H9 (cell line): Measurements from ENCODE around the gene TSPEAR. TPM values are rescaled to one million over a fixed set of nuclear protein-coding genes. Genes with fewer than 3 reads are reported as not detected.

Experiments used
- DNase-seq: peaks from one replicate; pipeline ENCODE4 v3.0.0-alpha.2; 2017
- H2AFZ ChIP-seq: one replicate; pipeline ENCODE4 v1.6.1; 2013; ENCODE audit warnings: mild to moderate bottlenecking, low read length, control low read depth, moderate library complexity
- H2AK5ac ChIP-seq: 2 replicates; pipeline ENCODE4 v1.6.1; 2013; ENCODE audit warnings: low read length, control low read depth, mixed read lengths; ENCODE audit not compliant: insufficient read length
- H2BK120ac ChIP-seq: one replicate; pipeline ENCODE4 v1.6.1; 2013; ENCODE audit warnings: low read depth, mild to moderate bottlenecking, low read length, control low read depth, inconsistent platforms; ENCODE audit not compliant: poor library complexity, severe bottlenecking
- H2BK12ac ChIP-seq: 2 replicates; pipeline ENCODE4 v1.6.1; 2013; ENCODE audit warnings: low read length, control low read depth, mixed read lengths, low read depth; ENCODE audit not compliant: insufficient read length
- H2BK15ac ChIP-seq: 2 replicates; pipeline ENCODE4 v1.6.1; 2013; ENCODE audit warnings: low read depth, low read length, control low read depth
- H2BK20ac ChIP-seq: one replicate; pipeline ENCODE4 v1.6.1; 2013; ENCODE audit warnings: low read depth, mild to moderate bottlenecking, low read length, control low read depth, inconsistent platforms; ENCODE audit not compliant: poor library complexity, severe bottlenecking
- H2BK5ac ChIP-seq: 2 replicates; pipeline ENCODE4 v1.6.1; 2013; ENCODE audit warnings: low read length, control low read depth, mixed read lengths; ENCODE audit not compliant: insufficient read length
- H3K14ac ChIP-seq: 2 replicates; pipeline ENCODE4 v1.6.1; 2013; ENCODE audit warnings: low read length, control low read depth; ENCODE audit not compliant: insufficient read depth
- H3K18ac ChIP-seq: 2 replicates; pipeline ENCODE4 v1.6.1; 2013; ENCODE audit warnings: low read depth, mild to moderate bottlenecking, mixed read lengths, low read length, control low read depth; ENCODE audit not compliant: insufficient read length
- H3K23ac ChIP-seq: 2 replicates; pipeline ENCODE4 v1.6.1; 2013; ENCODE audit warnings: low read length, control low read depth, mixed read lengths, low read depth; ENCODE audit not compliant: insufficient read length
- H3K23me2 ChIP-seq: 2 replicates; pipeline ENCODE4 v1.6.1; 2013; ENCODE audit warnings: low read depth, mild to moderate bottlenecking, mixed read lengths, low read length, control low read depth; ENCODE audit not compliant: insufficient read length, poor library complexity, severe bottlenecking
- H3K27ac ChIP-seq: 2 replicates; pipeline ENCODE4 v1.5.1; 2013; ENCODE audit warnings: low read length, control low read depth, mixed read lengths, low read depth; ENCODE audit not compliant: insufficient read length
- H3K27me3 ChIP-seq: 2 replicates; pipeline ENCODE4 v1.6.1; 2013; ENCODE audit warnings: low read length, control low read depth, inconsistent platforms; ENCODE audit not compliant: insufficient read depth
- H3K4ac ChIP-seq: 2 replicates; pipeline ENCODE4 v1.6.1; 2013; ENCODE audit warnings: low read depth, mild to moderate bottlenecking, control low read depth, inconsistent platforms, low read length, moderate library complexity
- H3K4me1 ChIP-seq: 2 replicates; pipeline ENCODE4 v1.6.1; 2013; ENCODE audit warnings: low read length, control low read depth, inconsistent platforms; ENCODE audit not compliant: insufficient read depth
- H3K4me2 ChIP-seq: 2 replicates; pipeline ENCODE4 v1.6.1; 2013; ENCODE audit warnings: low read length, control low read depth, mixed read lengths; ENCODE audit not compliant: insufficient read length, insufficient read depth
- H3K56ac ChIP-seq: 2 replicates; pipeline ENCODE4 v1.6.1; 2013; ENCODE audit warnings: low read depth, mild to moderate bottlenecking, mixed read lengths, low read length, control low read depth; ENCODE audit not compliant: insufficient read length
- H3K79me1 ChIP-seq: 2 replicates; pipeline ENCODE4 v1.6.1; 2013; ENCODE audit warnings: low read depth, mild to moderate bottlenecking, moderate library complexity, low read length, control low read depth, inconsistent platforms; ENCODE audit not compliant: insufficient read depth, poor library complexity, severe bottlenecking
- H3K79me2 ChIP-seq: 2 replicates; pipeline ENCODE4 v1.6.1; 2013; ENCODE audit warnings: low read length, control low read depth, inconsistent platforms; ENCODE audit not compliant: insufficient read depth
- H3K9ac ChIP-seq: 2 replicates; pipeline ENCODE4 v1.6.1; 2013; ENCODE audit warnings: low read length, control low read depth, mixed read lengths; ENCODE audit not compliant: insufficient read length; ENCODE audit errors: extremely low read depth
- H3K9me3 ChIP-seq: one replicate; pipeline ENCODE4 v1.6.1; 2013; ENCODE audit warnings: low read depth, low read length, inconsistent platforms; ENCODE audit not compliant: control insufficient read depth
- H3T11ph ChIP-seq: one replicate; pipeline ENCODE4 v1.6.1; 2013; ENCODE audit warnings: mild to moderate bottlenecking, low read length, control low read depth, inconsistent platforms
- H4K20me1 ChIP-seq: one replicate; pipeline ENCODE4 v1.6.1; 2013; ENCODE audit not compliant: control insufficient read depth, insufficient read length, insufficient read depth
- H4K5ac ChIP-seq: 2 replicates; pipeline ENCODE4 v1.6.1; 2013; ENCODE audit warnings: low read depth, mild to moderate bottlenecking, mixed read lengths, low read length, control low read depth; ENCODE audit not compliant: insufficient read length
- H4K8ac ChIP-seq: replicated peaks from 2 replicates; pipeline ENCODE4 v1.6.1; 2013; ENCODE audit warnings: low read length, control low read depth, mixed read lengths, low read depth; ENCODE audit not compliant: insufficient read length
- H4K91ac ChIP-seq: 2 replicates; pipeline ENCODE4 v1.6.1; 2013; ENCODE audit warnings: low read depth, mild to moderate bottlenecking, moderate library complexity, mixed read lengths, low read length, control low read depth; ENCODE audit not compliant: insufficient read length
- H3K27ac Mint-ChIP-seq, 3 experiments: 2 replicates in 2 of 3; 3 replicates in 1 of 3; pipeline ENCODE4 v1.8.0; 2020 to 2021; ENCODE audit warnings: mixed read lengths in 3 of 3, mild to moderate bottlenecking in 1 of 3, moderate library complexity in 1 of 3
- H3K27me3 Mint-ChIP-seq: 2 replicates; pipeline ENCODE4 v1.8.0; 2021; ENCODE audit warnings: low read depth, mild to moderate bottlenecking, moderate library complexity, mixed read lengths
- H3K36me3 Mint-ChIP-seq, 3 experiments: 2 replicates in 2 of 3; 3 replicates in 1 of 3; pipeline ENCODE4 v1.8.0; 2020 to 2021; ENCODE audit warnings: low read depth in 3 of 3, mixed read lengths in 3 of 3; ENCODE audit not compliant: insufficient read depth in 1 of 3
- H3K4me1 Mint-ChIP-seq, 2 experiments: 2 replicates each; pipeline ENCODE4 v1.8.0; 2020; ENCODE audit warnings: mixed read lengths in 2 of 2
- H3K4me3 Mint-ChIP-seq, 2 experiments: 2 replicates in 1 of 2; 3 replicates in 1 of 2; pipeline ENCODE4 v1.8.0; 2020 to 2021; ENCODE audit warnings: mild to moderate bottlenecking in 2 of 2, mixed read lengths in 2 of 2, moderate library complexity in 1 of 2
- H3K9me3 Mint-ChIP-seq, 2 experiments: 2 replicates in 1 of 2; 3 replicates in 1 of 2; pipeline ENCODE4 v1.8.0; 2020; ENCODE audit warnings: mild to moderate bottlenecking in 2 of 2, mixed read lengths in 2 of 2, moderate library complexity in 1 of 2
- WGBS: extraction: QIAGEN DNeasy Blood & Tissue Kit; methylation state at CpG from one replicate; pipeline ENCODE4 v1.1.7; 2013; ENCODE audit warnings: missing lambda C conversion rate, low lambda C conversion rate, mixed read lengths; ENCODE audit not compliant: insufficient read length; ENCODE audit errors: extremely low coverage; 5-methylcytosine and 5-hydroxymethylcytosine counted together
- total RNA-seq: library from RNA; stranded (reverse); gene quantifications from 2 replicates; pipeline ENCODE4 v1.2.1, GENCODE V29; 2021
- TF ChIP-seq, protein P1 (sequence below): fragments of 200-600 bp; sonication (generic); conservative IDR thresholded peaks from 3 replicates; pipeline ENCODE4 v1.8.0; 2021; ENCODE audit warnings: antibody characterized with exemption, mild to moderate bottlenecking

The TSPEAR gene
- total RNA-seq, 1 experiment from 2014 or later = 1.3 TPM

DNA sequence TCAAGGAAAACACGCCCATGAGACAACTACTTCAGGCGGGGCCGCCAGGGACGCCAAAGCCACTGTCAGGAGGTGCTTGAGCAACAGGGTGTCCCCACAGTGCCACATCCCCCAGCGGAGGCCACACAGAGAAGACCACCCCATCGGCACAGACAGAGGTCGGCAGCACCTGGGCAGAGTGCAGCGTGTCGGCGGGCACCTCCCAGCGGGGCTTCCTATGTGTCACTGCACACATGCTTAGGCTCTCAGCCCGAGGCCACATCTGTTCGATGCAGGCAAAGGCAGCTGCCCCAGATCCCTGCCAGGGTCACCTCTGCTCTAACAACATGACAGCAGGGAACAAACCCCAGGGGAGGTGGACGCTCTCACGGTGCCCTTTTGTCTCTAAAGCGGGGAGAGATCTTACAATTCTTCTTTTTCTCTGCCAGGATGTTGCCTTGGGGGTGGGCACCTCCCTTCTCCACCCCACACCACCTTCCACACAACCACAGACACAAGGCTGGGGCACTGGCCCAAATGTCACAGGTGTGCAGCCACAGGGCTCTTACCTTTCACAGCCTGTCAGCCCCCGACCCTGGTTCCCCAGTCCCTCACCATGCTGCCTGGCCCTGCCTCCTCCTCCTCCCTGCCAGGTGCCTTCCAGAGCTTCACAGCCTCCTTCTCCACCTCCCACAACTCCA, 95.3 kb downstream of the TSPEAR start:
- no peak overlapping the region for H3K4me2 ChIP-seq
- no peak overlapping the region for H3K14ac ChIP-seq
- H2BK120ac ChIP-seq = no peak overlapping the region
- H3K23me2 ChIP-seq = no peaks in the 10 kb centered on the region
- no peak overlapping the region for H2AK5ac ChIP-seq
- H3K9me3 ChIP-seq = peaks cover 12% of the 10 kb centered on the region
- TF ChIP-seq, protein P1, sequence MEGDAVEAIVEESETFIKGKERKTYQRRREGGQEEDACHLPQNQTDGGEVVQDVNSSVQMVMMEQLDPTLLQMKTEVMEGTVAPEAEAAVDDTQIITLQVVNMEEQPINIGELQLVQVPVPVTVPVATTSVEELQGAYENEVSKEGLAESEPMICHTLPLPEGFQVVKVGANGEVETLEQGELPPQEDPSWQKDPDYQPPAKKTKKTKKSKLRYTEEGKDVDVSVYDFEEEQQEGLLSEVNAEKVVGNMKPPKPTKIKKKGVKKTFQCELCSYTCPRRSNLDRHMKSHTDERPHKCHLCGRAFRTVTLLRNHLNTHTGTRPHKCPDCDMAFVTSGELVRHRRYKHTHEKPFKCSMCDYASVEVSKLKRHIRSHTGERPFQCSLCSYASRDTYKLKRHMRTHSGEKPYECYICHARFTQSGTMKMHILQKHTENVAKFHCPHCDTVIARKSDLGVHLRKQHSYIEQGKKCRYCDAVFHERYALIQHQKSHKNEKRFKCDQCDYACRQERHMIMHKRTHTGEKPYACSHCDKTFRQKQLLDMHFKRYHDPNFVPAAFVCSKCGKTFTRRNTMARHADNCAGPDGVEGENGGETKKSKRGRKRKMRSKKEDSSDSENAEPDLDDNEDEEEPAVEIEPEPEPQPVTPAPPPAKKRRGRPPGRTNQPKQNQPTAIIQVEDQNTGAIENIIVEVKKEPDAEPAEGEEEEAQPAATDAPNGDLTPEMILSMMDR = no peak
- Mint-ChIP-seq H3K9me3 (peaks cover 32 to 39% of the 10 kb centered on the region in 2 experiments), H3K4me3 (no peak overlapping the region), H3K4me1 (peaks cover 27% of the 10 kb centered on the region in 2 experiments), H3K27me3 (peaks cover 4% of the 10 kb centered on the region), H3K36me3 (peaks cover 8 to 28% (median 23%) of the 10 kb centered on the region in 3 experiments), H3K27ac (peak overlapping the region in 1 of 3 experiments; percentile 75; a peak in 2 of 7 replicates)
- H4K91ac ChIP-seq = no peak overlapping the region
- H2BK15ac ChIP-seq = no peak overlapping the region
- no peak overlapping the region for H3K18ac ChIP-seq
- H2BK12ac ChIP-seq = no peak overlapping the region
- no peak overlapping the region for H3K56ac ChIP-seq
- no peaks in the 10 kb centered on the region for H3K79me2 ChIP-seq
- H3K23ac ChIP-seq = no peak overlapping the region
- H2BK20ac ChIP-seq = no peak overlapping the region
- no peaks in the 10 kb centered on the region for H3K4me1 ChIP-seq
- WGBS = no CpG with 5 or more reads among the region's 17 CpGs
- H2BK5ac ChIP-seq = no peak overlapping the region
- H3K4ac ChIP-seq = no peak overlapping the region
- no peaks in the 10 kb centered on the region for H3K79me1 ChIP-seq
- no peak overlapping the region for H3T11ph ChIP-seq
- no peak overlapping the region for H3K27ac ChIP-seq
- H3K9ac ChIP-seq = no peak overlapping the region
- H4K20me1 ChIP-seq = no peaks in the 10 kb centered on the region
- no peak overlapping the region for H2AFZ ChIP-seq
- H3K27me3 ChIP-seq = no peaks in the 10 kb centered on the region
- H4K8ac ChIP-seq = no peak overlapping the region
- DNase-seq = no peak
- H4K5ac ChIP-seq = no peak overlapping the region
